HG03575 (cell line): ENCODE results near the gene NTNG1.
"Not testable (repeated sequence)": the region's sequence is repeated elsewhere in the genome, so short reads cannot be mapped to it uniquely, and the experiment has no call there.

Experiments used
- ATAC-seq: cut with Tn5 transposase; IDR thresholded peaks from one replicate; pipeline ENCODE4 v1.9.1; 2021; ENCODE audit not compliant: unreplicated experiment, insufficient number of reproducible peaks, low FRiP score; ENCODE audit errors: extremely low read depth

Gene NTNG1

DNA sequence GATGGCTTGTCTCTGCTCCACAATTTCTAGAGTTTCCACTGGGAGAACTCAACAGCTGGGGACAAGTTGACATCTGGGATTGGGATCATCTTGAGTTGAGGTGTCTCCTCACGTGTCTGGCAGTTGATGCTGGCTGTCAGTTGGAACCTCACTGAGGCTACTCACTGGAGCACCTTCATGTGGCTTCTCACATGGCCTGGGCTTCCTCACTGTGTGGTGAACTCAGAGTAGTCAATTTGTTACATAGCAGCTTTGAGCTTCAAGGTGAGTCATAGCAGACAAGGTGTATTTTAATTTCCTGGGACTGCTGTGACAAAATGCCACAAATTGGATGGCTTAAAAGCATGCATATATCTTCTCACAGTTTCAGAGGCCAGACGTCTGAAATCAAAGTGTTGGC is 44.0 kb downstream of the NTNG1 start:
- ATAC-seq, result no peak

DNA sequence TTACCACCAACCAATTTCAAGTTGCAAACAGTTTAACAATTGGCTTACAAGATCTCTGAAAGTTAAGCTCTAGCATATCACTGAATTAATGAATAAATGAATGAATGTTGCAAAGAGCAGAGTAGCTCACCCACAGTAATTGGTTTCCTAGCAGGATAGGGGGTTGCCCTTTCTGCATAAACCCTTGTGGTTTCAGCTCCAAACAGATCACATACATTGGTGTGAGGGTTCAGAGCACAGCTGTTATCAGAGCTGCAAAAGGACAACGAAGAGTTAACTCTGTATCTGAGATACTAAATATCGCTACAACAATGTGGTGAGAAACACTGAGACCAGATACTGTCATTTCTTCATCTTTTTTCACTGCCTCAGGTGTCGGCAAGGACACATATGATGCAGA is 46.6 kb downstream of the NTNG1 start:
- ATAC-seq, result no peak

DNA sequence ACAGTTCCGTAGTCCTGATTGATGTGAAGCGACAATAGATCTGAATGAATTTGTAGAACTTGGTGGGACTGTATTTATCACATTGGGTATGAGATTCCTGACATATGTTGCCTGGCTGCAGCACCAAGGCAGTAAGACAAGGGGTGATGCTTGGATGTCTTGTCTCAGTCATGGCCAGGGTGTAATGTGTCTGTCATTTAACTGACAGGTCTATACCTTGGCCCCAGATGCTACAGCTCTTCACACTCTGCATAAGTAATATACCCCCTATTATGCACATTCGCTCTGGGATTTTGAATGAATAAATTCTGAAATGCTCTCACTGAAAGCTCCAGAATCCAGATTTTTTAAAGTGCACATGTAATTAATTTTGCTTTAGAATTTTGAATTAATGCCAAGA is 47.3 kb downstream of the NTNG1 start:
- no peak for ATAC-seq

DNA sequence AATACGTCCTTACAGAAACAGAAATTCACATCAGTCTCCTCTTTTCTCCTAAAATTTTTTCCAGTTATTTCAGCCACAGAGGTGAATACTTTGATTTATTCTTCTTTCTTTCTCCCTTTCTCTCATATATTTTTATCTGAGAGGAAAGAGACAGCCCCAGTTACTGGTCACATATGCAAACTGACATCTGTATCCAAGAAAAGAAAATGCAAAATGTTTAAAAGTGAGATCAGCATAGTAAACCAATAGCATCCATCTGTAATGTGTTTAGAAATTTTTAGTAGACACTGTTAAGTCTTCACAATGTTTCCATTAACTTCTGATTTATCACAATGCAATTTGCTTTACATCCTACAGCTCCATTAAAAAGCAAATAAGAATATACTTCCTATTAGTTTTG is 53.5 kb downstream of the NTNG1 start:
- no peak for ATAC-seq

DNA sequence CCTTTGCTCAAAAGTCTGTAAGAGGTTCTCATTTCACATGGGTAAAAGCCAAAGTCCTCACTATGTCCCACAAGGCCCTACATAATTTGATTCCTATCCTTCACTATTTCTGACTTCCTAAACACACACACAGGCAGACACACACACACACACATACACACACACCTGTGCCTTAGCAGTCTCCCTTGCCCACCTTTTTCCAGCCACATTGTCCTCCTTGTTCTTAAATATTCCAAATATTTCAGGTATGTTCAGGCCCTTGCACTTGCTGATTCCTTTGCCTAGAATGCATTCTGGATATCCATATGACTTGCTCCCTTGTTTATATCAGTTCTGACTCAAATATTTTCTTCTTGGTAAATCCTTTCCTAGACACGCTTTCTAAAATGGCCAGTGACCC is 54.6 kb downstream of the NTNG1 start:
- no peak for ATAC-seq

DNA sequence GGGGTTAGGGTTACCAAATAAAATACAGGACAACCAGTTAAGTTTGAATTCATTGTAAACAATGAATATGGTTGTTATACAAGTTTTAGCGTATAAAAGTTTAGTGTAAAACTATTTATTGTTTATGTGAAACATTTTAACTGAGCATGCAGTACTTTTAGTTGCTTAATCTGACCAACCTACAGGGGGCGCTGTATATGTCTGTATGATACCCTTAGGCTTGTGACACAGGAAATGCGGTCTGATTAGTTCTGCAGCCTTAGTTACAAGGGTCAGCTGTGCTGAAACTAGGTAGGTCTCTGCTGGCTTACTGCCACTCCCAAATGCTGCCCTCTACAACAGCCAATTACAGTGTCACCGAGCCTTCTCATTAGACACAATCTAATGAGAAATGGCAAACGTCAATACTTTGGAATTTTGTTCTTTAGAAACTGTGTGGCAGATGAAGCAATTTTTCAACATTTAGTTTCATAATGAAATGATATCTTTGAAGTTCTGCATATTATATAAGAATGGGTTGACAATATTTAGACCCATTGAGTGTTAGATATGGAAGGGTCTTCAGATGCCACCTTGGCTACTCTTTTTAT is 56.2 kb downstream of the NTNG1 start:
- ATAC-seq, result peak; percentile 78

DNA sequence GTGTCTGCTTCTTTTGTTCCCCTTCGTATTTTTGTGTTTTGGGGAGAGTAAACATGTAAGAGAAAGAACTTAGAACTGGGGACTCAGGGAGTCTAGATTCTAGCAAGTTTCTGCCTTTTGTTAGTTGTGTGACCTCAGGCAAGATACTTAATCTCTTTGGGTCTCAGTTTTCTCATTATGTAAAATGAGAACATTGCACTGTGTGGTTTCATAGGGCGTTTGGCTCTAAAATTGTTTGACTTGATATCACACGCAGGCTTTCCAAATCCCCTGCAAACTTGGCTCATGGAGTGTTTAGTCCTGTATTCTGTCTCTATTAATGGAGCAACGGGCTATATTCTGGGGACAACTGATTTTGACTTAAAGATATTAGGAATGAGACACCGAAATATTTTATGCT is 57.7 kb downstream of the NTNG1 start:
- ATAC-seq, result no peak

DNA sequence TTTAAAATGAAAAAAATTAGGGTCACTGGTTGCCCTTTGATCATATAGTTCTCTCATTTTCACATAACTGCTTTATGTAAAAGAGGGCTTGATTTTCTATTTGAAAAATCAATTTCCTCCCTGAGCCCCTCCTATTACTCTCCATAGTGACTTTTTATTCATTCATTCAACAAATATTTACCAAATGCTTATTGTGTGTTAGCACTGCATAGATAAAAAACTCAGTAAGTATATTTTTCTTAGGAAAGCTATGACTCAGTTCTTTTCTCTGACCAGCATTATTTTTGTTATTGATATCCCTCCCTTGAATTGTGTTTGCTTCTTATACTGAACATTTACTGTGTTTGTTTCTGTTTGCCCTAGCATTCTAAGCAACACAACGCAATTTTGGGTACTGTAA is 59.8 kb downstream of the NTNG1 start:
- no peak for ATAC-seq

DNA sequence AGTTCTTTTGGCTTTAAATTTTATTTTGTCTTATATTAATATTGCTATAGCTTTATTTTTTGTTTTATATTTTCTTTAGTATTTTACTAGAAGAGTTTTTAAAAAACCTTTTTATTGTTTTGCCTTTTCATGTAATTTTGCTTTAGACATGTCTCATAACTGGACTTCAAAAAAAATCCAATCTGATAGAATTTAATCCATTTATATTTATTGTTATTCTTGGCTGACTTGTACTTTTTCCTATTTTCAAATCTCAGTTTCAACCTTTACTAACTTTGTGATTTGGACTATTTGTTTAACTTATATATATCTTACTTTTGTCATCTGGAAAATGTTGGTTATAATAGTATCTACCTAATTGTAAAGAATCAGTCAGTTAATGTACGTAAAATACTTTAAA is 61.2 kb downstream of the NTNG1 start:
- no peak for ATAC-seq

DNA sequence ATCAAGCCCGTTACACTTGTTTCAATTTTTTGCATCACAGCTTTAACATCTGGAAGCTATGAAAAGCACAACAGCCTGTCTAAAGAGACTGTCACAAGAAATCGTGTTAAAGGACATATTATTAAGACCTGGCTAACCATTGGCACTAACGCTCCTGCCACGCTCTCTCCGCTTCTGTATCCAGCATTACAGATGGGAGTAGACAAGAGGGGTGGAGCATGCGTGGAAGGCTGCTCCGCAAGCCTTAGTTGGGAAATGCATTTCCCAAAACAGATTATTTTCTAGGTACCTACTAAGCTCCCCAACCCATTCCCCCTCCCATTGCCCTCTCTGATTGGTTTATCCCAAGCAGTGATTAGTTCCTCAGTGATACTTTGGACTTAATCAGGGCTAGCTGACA is 72.4 kb downstream of the NTNG1 start:
- no peak for ATAC-seq

DNA sequence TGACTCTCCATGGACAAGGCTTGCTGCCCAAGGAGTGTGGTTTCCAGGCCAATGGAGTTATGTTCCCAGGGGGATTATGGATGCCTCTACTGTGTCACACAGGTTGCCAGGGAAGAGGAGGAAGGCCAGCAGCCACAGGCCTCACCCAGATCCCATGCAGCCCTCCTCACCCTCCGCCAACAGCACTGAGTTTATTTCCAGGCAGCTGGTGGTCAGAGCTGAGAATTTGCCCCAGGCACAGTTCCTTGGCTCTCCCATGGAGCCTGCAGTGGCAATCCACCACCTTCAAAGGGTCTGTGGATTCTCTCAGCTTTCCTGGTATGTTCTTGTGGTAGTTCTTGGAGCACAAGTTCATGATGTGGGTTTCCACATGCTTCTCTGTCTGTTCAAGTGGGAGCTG is 79.2 kb downstream of the NTNG1 start:
- no peak for ATAC-seq

DNA sequence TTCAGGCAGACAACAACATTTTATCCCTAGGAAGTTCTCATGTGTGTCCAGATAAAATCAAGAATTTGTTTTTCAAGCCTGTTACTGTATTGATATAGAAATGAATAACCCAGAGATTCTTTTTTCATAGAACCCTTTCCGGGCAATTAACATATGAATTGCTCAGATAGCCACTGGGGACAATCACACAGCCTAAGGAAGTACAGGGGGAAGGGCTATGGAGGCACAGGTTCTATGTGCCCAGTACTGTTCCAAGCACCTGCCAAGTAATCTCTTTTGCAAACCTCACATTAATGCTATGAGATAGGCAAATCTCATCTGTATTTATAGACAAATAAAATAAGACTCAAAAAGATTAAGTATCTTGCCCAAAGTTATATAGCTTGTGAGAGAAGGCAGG is 84.9 kb downstream of the NTNG1 start:
- no peak for ATAC-seq

DNA sequence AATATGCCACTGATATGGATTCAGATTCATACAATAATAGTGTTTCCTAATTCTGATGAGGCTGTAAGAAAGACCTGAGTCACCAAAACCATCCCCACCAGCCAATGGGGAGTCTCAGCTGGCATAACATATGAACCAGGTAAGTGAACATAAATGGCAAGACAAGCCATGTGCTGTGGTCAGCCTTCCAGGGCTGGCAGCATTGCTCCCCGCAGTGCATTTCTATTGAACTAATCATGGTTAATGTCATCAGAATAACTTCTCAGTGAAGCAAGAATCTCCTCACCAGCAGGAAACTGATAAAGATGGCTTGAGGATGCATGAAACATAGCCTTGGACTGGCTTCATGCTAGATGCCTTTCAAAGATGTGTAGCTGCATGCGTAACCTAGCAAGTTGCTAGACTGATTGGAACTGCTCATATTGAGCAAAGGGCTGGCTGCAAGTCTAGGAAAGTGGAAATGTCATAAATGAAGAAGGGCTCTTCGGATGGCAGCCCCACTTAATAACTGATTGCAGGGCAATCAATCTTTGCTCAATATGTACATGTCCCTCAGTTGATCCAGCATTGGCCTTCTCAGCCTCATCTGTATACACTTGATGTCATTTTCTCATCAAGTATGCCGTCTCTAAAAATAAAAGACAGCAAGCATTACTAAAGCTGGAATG is 88.0 kb downstream of the NTNG1 start:
- ATAC-seq, result no peak

DNA sequence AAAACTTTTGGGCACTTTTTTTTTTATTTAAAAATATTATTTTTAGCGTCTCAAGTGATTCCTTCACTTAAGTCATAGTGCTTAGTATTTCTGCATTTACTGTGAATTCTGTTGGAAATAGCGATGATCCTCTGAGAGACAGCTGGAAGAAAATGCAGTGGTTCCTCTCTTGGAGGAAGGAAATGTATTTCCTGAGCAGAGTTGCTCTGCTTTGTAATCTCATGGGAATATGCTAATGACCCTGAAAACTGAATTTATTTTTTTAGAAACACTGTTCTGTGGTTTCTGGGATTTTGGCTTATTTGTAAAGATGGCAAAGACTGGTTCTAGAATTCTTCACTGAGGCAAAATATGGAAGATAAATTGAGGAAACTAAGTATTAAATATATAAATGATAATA is 88.9 kb downstream of the NTNG1 start:
- ATAC-seq, result no peak

DNA sequence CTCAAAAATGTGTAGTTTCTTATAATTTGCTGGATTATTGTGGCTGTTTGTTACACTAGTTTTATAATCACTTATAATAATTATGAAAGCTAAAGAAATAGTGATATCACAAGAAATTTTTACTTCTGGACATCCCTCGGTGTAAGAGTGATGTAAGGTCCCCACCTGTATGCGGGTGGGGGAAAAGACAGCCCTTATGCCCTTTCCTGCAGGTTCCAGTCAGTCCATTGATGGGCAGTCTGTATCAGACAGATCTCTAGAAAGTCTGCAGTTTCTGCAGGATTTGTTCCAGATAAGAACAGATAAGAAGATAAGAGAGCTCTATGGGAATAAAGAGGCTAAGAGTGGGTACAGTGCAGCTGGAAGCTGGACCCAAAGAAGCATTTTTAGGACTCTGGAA is 89.3 kb downstream of the NTNG1 start:
- ATAC-seq, result no peak

DNA sequence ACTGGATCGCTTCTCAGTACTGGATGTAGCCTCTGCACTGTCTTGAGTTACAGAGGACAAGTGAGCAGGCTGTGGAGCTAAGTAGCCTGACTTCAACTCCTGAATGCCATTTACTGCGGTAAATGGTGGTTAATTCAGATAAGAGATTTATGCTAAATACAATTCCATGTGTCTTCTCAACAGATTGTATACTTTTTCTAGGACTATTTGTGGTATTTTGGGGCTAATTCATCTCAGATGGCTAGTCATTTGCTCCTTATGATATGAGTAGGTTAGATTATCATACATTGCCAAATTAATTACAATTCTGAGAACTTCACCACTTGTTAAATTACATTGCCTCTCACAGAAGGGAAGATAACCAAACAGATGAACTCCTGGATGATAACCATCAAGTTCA is 90.5 kb downstream of the NTNG1 start:
- no peak for ATAC-seq

DNA sequence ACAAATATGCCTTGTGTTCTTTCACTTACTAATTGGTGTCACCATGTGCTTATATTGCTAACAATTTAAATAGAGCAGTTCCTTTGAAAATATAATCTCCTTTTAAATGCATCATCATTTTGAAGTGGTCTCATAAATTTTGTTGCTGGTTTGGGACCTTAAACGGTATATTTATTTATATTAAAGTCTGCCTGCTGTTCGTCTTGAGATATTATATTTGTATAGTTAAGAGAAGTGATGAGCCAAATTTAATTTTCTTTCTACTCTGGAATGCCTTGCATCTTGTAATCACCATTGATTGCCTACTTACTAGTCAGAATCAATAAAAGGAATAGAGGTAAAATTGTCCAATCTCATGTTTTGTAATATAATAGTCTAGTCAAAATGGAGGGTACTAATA is 91.6 kb downstream of the NTNG1 start:
- no peak for ATAC-seq

DNA sequence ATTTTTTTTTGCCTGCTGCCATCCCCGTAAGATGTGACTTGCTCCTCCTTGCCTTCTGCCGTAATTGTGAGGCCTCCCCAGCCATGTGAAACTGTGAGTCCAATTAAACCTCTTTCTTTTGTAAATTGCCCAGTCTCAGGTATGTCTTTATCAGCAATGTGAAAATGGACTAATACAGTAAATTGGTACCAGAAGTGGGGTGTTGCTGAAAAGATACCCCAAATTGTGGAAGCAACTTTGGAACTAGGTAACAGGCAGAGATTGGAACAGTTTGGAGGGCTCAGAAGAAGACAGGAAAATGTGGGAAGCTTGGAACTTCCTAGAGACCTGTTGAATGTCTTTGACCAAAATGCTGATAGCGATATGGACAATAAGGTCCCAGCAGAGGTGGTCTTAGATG is 95.9 kb downstream of the NTNG1 start:
- not testable (repeated sequence) for ATAC-seq

DNA sequence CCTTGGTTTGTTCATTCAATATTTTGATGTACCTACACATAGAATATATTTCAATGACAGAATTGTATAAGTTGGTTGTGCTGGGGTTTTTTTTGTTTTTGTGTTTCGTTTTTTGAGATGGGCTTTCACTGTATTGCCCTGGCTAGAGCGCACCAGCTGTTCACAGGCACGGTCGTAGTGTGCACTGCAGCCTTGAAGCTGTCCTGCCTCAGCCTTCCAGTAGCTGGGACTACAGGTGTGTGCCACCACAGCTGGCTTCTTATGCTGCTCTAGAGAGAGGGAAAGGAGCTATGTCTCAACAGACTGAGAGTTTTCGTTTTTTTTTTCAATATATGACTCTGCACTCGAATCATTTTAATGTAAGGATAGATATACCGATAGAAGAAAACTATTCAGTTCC is 102.6 kb downstream of the NTNG1 start:
- no peak for ATAC-seq

DNA sequence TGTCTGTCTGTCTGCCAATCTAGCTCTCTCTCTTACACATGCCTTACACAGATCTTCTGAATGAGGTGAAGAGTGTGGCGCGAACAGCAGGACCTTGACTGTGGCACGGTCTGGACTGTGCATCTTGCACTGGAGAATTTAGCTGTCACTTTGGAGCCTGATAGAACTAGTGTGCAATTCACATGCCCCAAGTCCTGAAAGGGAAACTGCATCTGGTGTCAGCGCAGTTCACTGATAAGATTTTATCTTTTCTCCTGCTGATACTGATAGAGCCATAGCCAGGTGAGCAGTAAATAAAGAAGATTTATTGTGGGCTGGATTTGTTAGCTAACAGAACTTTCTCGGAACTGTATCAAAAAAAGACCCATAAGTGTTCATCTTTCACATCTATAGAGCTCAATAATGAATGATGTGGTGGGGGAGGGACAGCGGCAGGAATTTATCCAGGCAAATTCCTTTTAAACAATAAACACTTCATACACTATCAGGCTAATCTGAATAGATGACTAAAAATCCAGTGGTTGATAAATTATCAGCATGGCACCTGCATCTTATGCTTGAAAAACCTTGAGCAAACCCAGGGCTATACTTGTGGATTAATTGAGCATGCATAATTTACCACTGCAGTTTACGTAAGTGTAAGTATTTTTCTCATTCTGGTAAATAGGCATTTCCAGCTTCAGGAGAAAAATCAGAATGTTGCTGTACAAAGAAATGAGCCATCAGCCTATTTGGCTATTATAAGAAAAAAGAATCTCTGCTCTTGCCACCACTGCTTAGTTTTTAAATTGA is 104.1 kb downstream of the NTNG1 start:
- no peak for ATAC-seq
